ENCODE data around the gene PIPOX. TPM values are rescaled to one million over a fixed set of nuclear protein-coding genes. Genes with fewer than 3 reads are reported as not detected.

PIPOX gene
- total RNA-seq, 1 donor from 2014 or later: 1.5 TPM

- no peaks in the 10 kb centered on the region for H3K9me3 Mint-ChIP-seq (ENCODE audit: low read depth)
- H3K27ac Mint-ChIP-seq (ENCODE audit: unreplicated experiment): no peak overlapping the region
- H3K27me3 Mint-ChIP-seq (ENCODE audit: low read depth): peaks cover 8% of the 10 kb centered on the region
- no peaks in the 10 kb centered on the region for H3K36me3 Mint-ChIP-seq (ENCODE audit: low read depth)
- DNase-seq (ENCODE audit: low spot score): no peak
- TF ChIP-seq CTCF (IDR thresholded peaks at IDR 0.05): no peak
- peaks cover 22% of the 10 kb centered on the region for H3K4me1 Mint-ChIP-seq (ENCODE audit: low read depth)
- H3K4me3 Mint-ChIP-seq (ENCODE audit: unreplicated experiment): no peak overlapping the region
Observed at GRCh38 chr17:29061036-29061435, 18.1 kb downstream of the PIPOX start.

- Mint-ChIP-seq H3K4me3 (ENCODE audit: unreplicated experiment) (no peak overlapping the region), H3K27ac (ENCODE audit: unreplicated experiment) (no peak overlapping the region), H3K27me3 (ENCODE audit: low read depth) (peaks cover under 1% of the 10 kb centered on the region), H3K4me1 (ENCODE audit: low read depth) (peaks cover 22% of the 10 kb centered on the region), H3K36me3 (ENCODE audit: low read depth) (no peaks in the 10 kb centered on the region), H3K9me3 (ENCODE audit: low read depth) (no peaks in the 10 kb centered on the region)
- DNase-seq (ENCODE audit: low spot score): no peak
- TF ChIP-seq CTCF (IDR thresholded peaks at IDR 0.05): no peak
Observed at GRCh38 chr17:29062215-29062614, 19.3 kb downstream of the PIPOX start.

- Mint-ChIP-seq H3K27ac (ENCODE audit: unreplicated experiment) (no peak overlapping the region), H3K27me3 (ENCODE audit: low read depth) (no peaks in the 10 kb centered on the region), H3K36me3 (ENCODE audit: low read depth) (no peaks in the 10 kb centered on the region), H3K9me3 (ENCODE audit: low read depth) (no peaks in the 10 kb centered on the region), H3K4me3 (ENCODE audit: unreplicated experiment) (no peak overlapping the region), H3K4me1 (ENCODE audit: low read depth) (peaks cover 22% of the 10 kb centered on the region)
- TF ChIP-seq CTCF (IDR thresholded peaks at IDR 0.05): no peak
- DNase-seq (ENCODE audit: low spot score): no peak
Observed at GRCh38 chr17:29063992-29064391, 21.1 kb downstream of the PIPOX start.

- H3K27ac Mint-ChIP-seq (ENCODE audit: unreplicated experiment): no peak overlapping the region
Observed at GRCh38 chr17:29066047-29066446, 23.1 kb downstream of the PIPOX start.

GRCh38 chr17:29066606-29067005 lies 23.7 kb downstream of the PIPOX start:
- peaks cover 3% of the 10 kb centered on the region for H3K4me1 Mint-ChIP-seq (ENCODE audit: low read depth)

More at GRCh38 chr17:29066047-29066446, 23.1 kb downstream of the PIPOX start:
- Mint-ChIP-seq H3K36me3 (ENCODE audit: low read depth) (no peaks in the 10 kb centered on the region), H3K9me3 (ENCODE audit: low read depth) (no peaks in the 10 kb centered on the region), H3K4me3 (ENCODE audit: unreplicated experiment) (no peak overlapping the region), H3K4me1 (ENCODE audit: low read depth) (peaks cover 7% of the 10 kb centered on the region), H3K27me3 (ENCODE audit: low read depth) (no peaks in the 10 kb centered on the region)
- no peak for TF ChIP-seq CTCF (IDR thresholded peaks at IDR 0.05)
- DNase-seq (ENCODE audit: low spot score): no peak

More at GRCh38 chr17:29066606-29067005, 23.7 kb downstream of the PIPOX start:
- Mint-ChIP-seq H3K9me3 (ENCODE audit: low read depth) (no peaks in the 10 kb centered on the region), H3K36me3 (ENCODE audit: low read depth) (no peaks in the 10 kb centered on the region), H3K4me3 (ENCODE audit: unreplicated experiment) (no peak overlapping the region), H3K27me3 (ENCODE audit: low read depth) (no peaks in the 10 kb centered on the region), H3K27ac (ENCODE audit: unreplicated experiment) (no peak overlapping the region)
- TF ChIP-seq CTCF (IDR thresholded peaks at IDR 0.05): no peak
- no peak for DNase-seq (ENCODE audit: low spot score)
